ENCODE data around the gene BAMBI.
"Not testable (repeated sequence)": the region's sequence is repeated elsewhere in the genome, so short reads cannot be mapped to it uniquely, and the experiment has no call there.

The BAMBI gene

GRCh38 chr10:28676968-28677887 lies at the start of gene BAMBI:
BAMBI (plus strand) TSS chr10:28677521; CDS start chr10:28677898, 377 bp downstream.
- Mint-ChIP-seq H3K4me3 (peak within 1 kb of the TSS; percentile 73), H3K36me3 (ENCODE audit: low read depth) (no peaks in the 10 kb centered on the region), H3K9me3 (no peaks in the 10 kb centered on the region), H3K27me3 (peaks cover 74% of the 10 kb centered on the region), H3K4me1 (ENCODE audit: low read depth) (peaks cover 27% of the 10 kb centered on the region), H3K27ac (no peak within 1 kb of the TSS)
- intact Hi-C loops (cut with micrococcal nuclease): no loop called here

- peaks cover 22% of the 10 kb centered on the region for H3K27me3 Mint-ChIP-seq
- no peaks in the 10 kb centered on the region for H3K9me3 Mint-ChIP-seq
- peaks cover 4% of the 10 kb centered on the region for H3K36me3 Mint-ChIP-seq (ENCODE audit: low read depth)
- no peak overlapping the region for H3K27ac Mint-ChIP-seq
- peaks cover 6% of the 10 kb centered on the region for H3K4me1 Mint-ChIP-seq (ENCODE audit: low read depth)
- intact Hi-C loops (cut with micrococcal nuclease): loop anchor here (10.0 kb wide), 1 partner anchor 676 kb away; no protein-coding TSS in a partner anchor
- H3K4me3 Mint-ChIP-seq: no peak overlapping the region
Measured at GRCh38 chr10:28628184-28628893, 49.0 kb upstream of the BAMBI start.

- Mint-ChIP-seq H3K4me1 (ENCODE audit: low read depth) (peaks cover 6% of the 10 kb centered on the region), H3K27ac (no peak overlapping the region), H3K27me3 (peaks cover 24% of the 10 kb centered on the region), H3K9me3 (no peaks in the 10 kb centered on the region), H3K4me3 (no peak overlapping the region), H3K36me3 (ENCODE audit: low read depth) (no peaks in the 10 kb centered on the region)
- intact Hi-C loops (cut with micrococcal nuclease): no loop called here
Measured at GRCh38 chr10:28631896-28632583, 45.3 kb upstream of the BAMBI start.

GRCh38 chr10:28632584-28632945 lies 44.8 kb upstream of the BAMBI start:
- Mint-ChIP-seq H3K27ac (no peak overlapping the region), H3K36me3 (ENCODE audit: low read depth) (no peaks in the 10 kb centered on the region), H3K4me3 (no peak overlapping the region), H3K27me3 (peaks cover 21% of the 10 kb centered on the region), H3K9me3 (no peaks in the 10 kb centered on the region), H3K4me1 (ENCODE audit: low read depth) (peaks cover 6% of the 10 kb centered on the region)
- intact Hi-C loops (cut with micrococcal nuclease): no loop called here

GRCh38 chr10:28633750-28634149 lies 43.6 kb upstream of the BAMBI start:
- Mint-ChIP-seq H3K27me3 (peaks cover 18% of the 10 kb centered on the region), H3K4me3 (no peak overlapping the region), H3K4me1 (ENCODE audit: low read depth) (no peaks in the 10 kb centered on the region), H3K36me3 (ENCODE audit: low read depth) (no peaks in the 10 kb centered on the region), H3K27ac (no peak overlapping the region), H3K9me3 (no peaks in the 10 kb centered on the region)
- intact Hi-C loops (cut with micrococcal nuclease): no loop called here

- intact Hi-C loops (cut with micrococcal nuclease): no loop called here
- H3K36me3 Mint-ChIP-seq (ENCODE audit: low read depth): no peaks in the 10 kb centered on the region
Measured at GRCh38 chr10:28637346-28637745, 40.0 kb upstream of the BAMBI start.

GRCh38 chr10:28638392-28638791 lies 38.9 kb upstream of the BAMBI start:
- Mint-ChIP-seq H3K27me3 (peaks cover 4% of the 10 kb centered on the region), H3K36me3 (ENCODE audit: low read depth) (no peaks in the 10 kb centered on the region), H3K9me3 (no peaks in the 10 kb centered on the region), H3K4me1 (ENCODE audit: low read depth) (no peaks in the 10 kb centered on the region), H3K27ac (no peak overlapping the region), H3K4me3 (no peak overlapping the region)
- intact Hi-C loops (cut with micrococcal nuclease): no loop called here

More at GRCh38 chr10:28637346-28637745, 40.0 kb upstream of the BAMBI start:
- H3K4me3 Mint-ChIP-seq: no peak overlapping the region
- H3K4me1 Mint-ChIP-seq (ENCODE audit: low read depth): no peaks in the 10 kb centered on the region
- no peak overlapping the region for H3K27ac Mint-ChIP-seq
- H3K27me3 Mint-ChIP-seq: peaks cover 4% of the 10 kb centered on the region
- no peaks in the 10 kb centered on the region for H3K9me3 Mint-ChIP-seq

GRCh38 chr10:28640551-28640950 lies 36.8 kb upstream of the BAMBI start:
- peaks cover 1% of the 10 kb centered on the region for H3K27me3 Mint-ChIP-seq
- no peak overlapping the region for H3K4me3 Mint-ChIP-seq
- no peak overlapping the region for H3K27ac Mint-ChIP-seq
- no peaks in the 10 kb centered on the region for H3K9me3 Mint-ChIP-seq
- no peaks in the 10 kb centered on the region for H3K36me3 Mint-ChIP-seq (ENCODE audit: low read depth)
- H3K4me1 Mint-ChIP-seq (ENCODE audit: low read depth): no peaks in the 10 kb centered on the region
- intact Hi-C loops (cut with micrococcal nuclease): no loop called here

GRCh38 chr10:28644647-28645046 lies 32.7 kb upstream of the BAMBI start:
- intact Hi-C loops (cut with micrococcal nuclease): no loop called here
- Mint-ChIP-seq H3K4me3 (no peak overlapping the region), H3K9me3 (no peaks in the 10 kb centered on the region), H3K27ac (no peak overlapping the region), H3K36me3 (ENCODE audit: low read depth) (no peaks in the 10 kb centered on the region), H3K4me1 (ENCODE audit: low read depth) (no peaks in the 10 kb centered on the region), H3K27me3 (peaks cover 8% of the 10 kb centered on the region)

- no peak overlapping the region for H3K27ac Mint-ChIP-seq
- H3K36me3 Mint-ChIP-seq (ENCODE audit: low read depth): no peaks in the 10 kb centered on the region
- H3K9me3 Mint-ChIP-seq: no peaks in the 10 kb centered on the region
- no peak overlapping the region for H3K4me3 Mint-ChIP-seq
- peaks cover 8% of the 10 kb centered on the region for H3K27me3 Mint-ChIP-seq
- intact Hi-C loops (cut with micrococcal nuclease): no loop called here
- no peaks in the 10 kb centered on the region for H3K4me1 Mint-ChIP-seq (ENCODE audit: low read depth)
Measured at GRCh38 chr10:28652106-28652505, 25.2 kb upstream of the BAMBI start.

GRCh38 chr10:28652703-28653102 lies 24.6 kb upstream of the BAMBI start:
- peaks cover 6% of the 10 kb centered on the region for H3K27me3 Mint-ChIP-seq
- no peaks in the 10 kb centered on the region for H3K36me3 Mint-ChIP-seq (ENCODE audit: low read depth)
- intact Hi-C loops (cut with micrococcal nuclease): no loop called here
- no peaks in the 10 kb centered on the region for H3K4me1 Mint-ChIP-seq (ENCODE audit: low read depth)
- H3K9me3 Mint-ChIP-seq: no peaks in the 10 kb centered on the region
- H3K4me3 Mint-ChIP-seq: no peak overlapping the region
- H3K27ac Mint-ChIP-seq: no peak overlapping the region

GRCh38 chr10:28658824-28659223 lies 18.5 kb upstream of the BAMBI start:
- intact Hi-C loops (cut with micrococcal nuclease); H3K27ac Mint-ChIP-seq; H3K9me3 Mint-ChIP-seq; H3K4me3 Mint-ChIP-seq; H3K4me1 Mint-ChIP-seq (ENCODE audit: low read depth); H3K36me3 Mint-ChIP-seq (ENCODE audit: low read depth): not testable (repeated sequence)
- H3K27me3 Mint-ChIP-seq: peaks cover 27% of the 10 kb centered on the region

GRCh38 chr10:28661035-28661434 lies 16.3 kb upstream of the BAMBI start:
- Mint-ChIP-seq H3K27me3 (peaks cover 43% of the 10 kb centered on the region), H3K4me1 (ENCODE audit: low read depth) (peaks cover 5% of the 10 kb centered on the region), H3K27ac (no peak overlapping the region), H3K4me3 (no peak overlapping the region), H3K36me3 (ENCODE audit: low read depth) (no peaks in the 10 kb centered on the region), H3K9me3 (no peaks in the 10 kb centered on the region)
- intact Hi-C loops (cut with micrococcal nuclease): loop anchor here (5.0 kb wide), 1 partner anchor 641 kb away; no protein-coding TSS in a partner anchor
